Stimulated activated CD4-positive, alpha-beta T cell treated with anti-CD3 and anti-CD28 coated beads, Interleukin-12 subunit alpha, Interleukin-12 subunit beta, amount 100 ng/mL, for 48 hours (primary cell): ENCODE data around the gene PCGF3.
"Not testable (repeated sequence)": the region's sequence is repeated elsewhere in the genome, so short reads cannot be mapped to it uniquely, and the experiment has no call there.

Experiments used
- DNase-seq, 3 donors: peaks; one replicate each; pipeline ENCODE4 v3.0.0-alpha.2; 2020; ENCODE audit warnings: low read depth in 2 of 3, low spot score in 1 of 3

PCGF3 gene

GRCh38 chr4:740011-740410 is 34.4 kb downstream of the PCGF3 start:
- no peak for DNase-seq

DNA sequence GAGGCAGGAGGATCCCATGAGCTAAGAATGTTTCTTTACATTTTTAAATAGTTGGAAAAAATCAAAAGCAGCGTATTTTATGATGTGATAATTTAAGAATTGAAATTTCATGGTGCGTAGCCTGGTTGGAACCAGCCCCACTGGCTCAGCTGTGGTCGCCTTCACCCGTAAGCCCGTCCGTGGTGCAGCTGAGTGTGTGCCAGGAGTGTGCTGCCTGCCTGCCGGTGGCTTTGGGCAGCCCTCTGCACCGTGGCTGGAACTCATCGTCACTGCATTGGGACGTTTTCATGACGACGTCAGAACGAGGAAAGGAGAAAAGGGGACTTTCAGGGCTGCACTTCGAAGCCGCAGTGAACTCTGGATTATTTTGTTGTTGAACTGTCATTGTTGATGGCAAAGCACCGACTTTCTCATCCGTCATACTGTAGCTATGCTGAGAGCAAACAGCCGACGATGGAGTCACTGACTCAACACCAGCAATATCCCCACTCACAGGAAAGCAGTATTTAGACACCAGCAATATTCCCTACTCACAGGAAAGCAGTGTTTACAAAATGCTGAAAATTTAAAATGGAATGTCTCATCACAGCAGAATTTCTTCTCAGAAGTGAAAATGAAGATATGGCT is 35.1 kb downstream of the PCGF3 start:
- DNase-seq: no peak

- no peak for DNase-seq
These were observed 36.6 kb downstream of the PCGF3 start for GRCh38 chr4:742096-742741.

DNA sequence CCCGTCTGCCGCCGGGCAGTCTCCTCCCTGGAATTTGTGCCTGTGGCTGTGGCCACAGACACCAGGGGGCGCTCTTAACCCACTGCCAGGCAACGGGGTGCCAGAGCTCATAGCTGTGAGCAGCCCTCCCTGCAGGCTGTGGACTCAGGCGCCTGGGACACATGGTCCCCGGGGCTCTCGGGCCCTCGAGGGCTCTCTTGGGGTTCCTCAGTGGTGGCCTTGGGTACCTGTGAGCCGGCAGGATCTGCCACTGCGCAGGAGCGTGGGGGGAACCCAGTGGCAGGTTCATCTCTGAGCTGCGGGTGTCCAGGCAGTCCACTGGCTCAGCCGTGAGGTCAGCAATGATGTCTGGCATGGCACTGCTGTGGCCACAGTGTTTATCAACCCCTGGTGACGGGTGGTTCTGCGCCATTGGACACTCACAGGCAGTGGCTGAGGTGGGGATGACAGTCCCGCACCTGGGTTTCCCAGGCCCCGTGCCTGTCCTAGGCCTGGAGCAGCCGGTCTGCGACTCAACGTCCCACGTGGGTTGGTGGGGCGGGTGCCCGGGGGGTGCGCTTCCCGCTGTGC is 37.2 kb downstream of the PCGF3 start:
- DNase-seq: peak; percentile 49 to 77 (median 72)

DNA sequence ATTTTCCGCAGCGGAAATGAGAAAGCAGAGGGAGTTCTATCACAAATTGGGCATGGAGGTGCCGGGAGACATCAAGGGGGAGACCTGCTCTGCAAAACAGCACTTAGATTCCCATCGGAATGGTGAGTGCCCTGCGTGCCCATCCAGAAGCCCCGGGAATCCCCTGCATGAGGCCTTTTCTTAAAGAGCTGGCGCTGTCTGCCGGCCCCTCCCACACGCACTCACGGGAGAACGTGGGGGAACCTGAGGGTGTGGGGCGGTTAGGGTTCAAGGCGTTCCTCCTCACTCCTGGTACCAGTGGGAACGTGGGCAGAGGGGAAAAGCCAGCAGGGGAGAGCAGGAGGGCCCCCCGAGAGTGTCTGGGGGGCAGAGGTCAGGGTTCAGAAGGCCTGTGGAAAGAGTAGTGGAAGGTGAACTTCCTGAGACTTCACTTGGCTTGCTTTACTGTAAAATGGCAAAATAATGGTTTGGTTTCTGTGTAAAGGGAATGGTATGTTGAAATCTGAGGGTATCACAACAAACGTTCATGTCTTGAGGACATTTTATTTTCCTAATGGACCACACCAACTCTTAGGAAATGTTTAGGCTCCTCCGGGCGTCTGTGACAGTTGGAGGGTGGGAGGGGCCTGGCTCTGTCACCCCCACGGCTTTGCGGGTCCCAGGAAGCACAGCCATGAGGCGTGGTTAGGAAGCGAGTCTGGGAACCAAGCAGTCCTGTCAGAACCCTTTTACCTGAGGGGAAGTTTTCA is 38.0 kb downstream of the PCGF3 start:
- DNase-seq: no peak

DNA sequence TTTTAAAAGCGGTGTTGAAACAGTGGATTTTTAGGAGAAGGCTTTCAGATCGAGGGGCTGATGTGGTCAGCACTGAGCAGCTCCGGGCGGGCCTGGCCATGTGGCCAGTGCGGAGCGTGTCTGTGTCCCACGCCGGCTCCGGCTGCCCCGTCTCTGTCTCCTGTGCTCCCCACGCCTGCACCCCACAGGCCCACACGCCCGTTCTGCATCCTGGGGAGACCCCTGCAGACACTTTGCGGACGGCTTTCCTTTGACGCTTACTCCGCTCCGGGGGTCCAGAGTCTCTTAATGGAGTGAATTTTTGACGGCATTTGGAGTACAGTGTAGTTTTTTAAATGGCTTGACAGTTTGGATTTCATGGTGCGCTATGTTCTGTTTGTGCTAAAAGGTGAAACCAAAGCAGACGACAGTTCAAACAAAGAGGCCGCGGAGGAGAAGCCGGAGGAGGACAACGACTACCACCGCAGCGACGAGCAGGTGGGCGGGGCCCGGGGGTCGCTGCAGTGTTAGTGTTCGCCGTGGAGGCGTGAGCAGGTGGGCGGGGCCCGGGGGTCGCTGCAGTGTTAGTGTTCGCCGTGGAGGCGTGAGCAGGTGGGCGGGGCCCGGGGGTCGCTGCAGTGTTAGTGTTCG is 38.7 kb downstream of the PCGF3 start:
- DNase-seq: no peak

DNA sequence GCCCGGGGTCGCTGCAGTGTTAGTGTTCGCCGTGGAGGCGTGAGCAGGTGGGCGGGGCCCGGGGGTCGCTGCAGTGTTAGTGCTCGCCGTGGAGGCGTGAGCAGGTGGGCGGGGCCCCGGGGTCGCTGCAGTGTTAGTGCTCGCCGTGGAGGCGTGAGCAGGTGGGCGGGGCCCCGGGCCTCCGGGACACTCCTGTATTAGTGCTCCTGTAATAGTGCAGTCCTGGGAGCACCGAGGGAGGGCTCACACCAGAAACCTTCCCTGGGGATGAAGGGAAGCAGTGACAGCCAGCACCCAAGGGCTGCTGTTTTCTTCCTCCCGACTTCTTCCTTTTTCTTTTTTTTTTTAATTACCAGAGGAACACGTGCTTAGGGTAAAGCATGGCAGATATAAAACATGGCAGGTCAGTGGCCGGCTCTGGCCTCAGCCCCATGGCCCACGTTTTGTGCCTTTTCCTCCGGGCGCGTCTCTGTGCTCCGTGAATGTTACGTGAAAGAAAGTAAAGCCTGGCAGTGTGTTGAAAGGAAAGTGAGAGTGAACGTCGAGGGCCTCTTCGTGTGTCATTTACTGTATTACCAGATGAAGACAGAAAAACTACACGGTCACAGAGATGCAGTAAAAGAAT is 42.0 kb downstream of the PCGF3 start:
- no peak for DNase-seq

GRCh38 chr4:748461-748860 is 42.8 kb downstream of the PCGF3 start:
- no peak for DNase-seq

- no peak for DNase-seq
These were observed 44.4 kb downstream of the PCGF3 start for GRCh38 chr4:749698-750666.

- DNase-seq: no peak
These were observed 46.0 kb downstream of the PCGF3 start for GRCh38 chr4:751676-752075.

DNA sequence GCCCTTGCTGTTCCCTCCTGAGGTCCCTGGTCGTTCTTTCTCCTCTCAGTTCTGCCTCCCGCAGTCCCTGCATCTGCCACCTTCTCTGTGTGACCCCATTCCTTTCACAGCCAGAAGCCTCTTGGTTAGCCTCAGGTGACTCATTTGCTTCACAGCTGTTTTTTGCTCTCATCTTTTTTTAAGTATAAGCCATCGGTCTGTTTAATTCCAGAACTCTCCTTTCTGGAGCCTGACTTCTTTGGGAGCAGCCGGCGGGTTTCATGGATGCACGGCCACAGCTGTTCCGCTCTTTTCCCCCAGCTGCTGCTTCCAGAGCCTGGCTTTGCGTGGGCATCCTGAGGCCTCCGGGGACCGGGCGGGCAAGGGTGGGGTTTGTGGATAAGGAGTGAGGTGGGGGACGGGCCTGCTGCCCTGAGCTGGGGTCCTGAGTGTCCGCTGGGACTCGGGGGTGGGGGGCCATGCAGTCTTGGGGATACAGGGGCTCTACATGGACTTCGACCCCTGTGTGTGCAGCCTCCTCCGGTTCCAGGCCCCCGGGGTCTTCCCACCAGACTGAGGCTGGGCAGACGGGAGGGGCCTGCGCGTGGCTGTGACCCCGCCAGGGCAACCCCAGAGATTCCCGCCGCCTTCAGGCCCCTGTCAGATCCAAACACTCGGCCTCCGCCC is 46.7 kb downstream of the PCGF3 start:
- no peak for DNase-seq

GRCh38 chr4:753186-753585 is 47.6 kb downstream of the PCGF3 start:
- DNase-seq: not testable (repeated sequence)

DNA sequence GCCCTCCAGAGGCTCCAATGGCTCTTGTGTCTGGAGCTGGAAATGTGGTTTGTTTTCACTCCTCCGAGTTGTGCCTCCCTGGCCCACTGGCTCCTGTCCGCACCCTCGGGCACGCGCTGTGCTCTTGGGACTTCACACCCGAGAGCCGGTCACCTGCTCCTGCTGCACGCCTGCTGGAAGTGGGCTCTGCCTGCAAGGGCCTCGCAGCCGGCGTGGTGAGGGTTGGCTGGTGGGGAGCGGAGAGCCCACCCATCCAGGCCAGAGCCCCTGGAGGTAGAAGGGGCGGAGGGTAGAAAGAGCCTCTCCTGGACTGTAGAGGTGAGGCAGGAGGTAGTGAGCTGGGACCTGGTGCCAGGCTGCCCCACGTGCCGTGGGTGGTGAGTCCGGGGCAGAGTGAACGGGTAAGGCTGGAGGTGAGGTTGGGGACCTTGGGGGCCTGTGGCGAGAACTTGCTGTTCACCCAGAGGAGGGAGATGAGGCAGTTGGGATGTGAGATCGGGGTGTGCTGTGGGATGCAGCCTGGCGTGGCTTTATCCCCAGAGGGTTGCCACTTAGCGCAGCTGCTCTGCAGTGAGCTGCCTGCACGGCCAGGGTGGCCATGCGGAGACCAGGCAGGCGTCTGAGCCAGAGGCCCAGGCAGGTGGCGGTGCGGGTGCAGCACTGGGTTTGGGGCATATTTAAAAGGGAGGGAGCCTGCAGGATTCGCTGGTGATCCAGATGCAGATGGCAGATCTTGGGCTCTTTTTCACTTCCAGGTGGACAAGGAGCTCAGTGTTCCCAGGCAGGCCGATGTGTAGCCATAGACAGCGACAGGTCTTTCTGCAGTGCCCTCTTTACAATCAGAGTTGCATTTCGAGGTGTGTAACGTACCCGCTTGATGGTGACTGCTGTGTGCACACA is 48.8 kb downstream of the PCGF3 start:
- no peak for DNase-seq

GRCh38 chr4:757111-757510 is 51.5 kb downstream of the PCGF3 start:
- no peak for DNase-seq

DNA sequence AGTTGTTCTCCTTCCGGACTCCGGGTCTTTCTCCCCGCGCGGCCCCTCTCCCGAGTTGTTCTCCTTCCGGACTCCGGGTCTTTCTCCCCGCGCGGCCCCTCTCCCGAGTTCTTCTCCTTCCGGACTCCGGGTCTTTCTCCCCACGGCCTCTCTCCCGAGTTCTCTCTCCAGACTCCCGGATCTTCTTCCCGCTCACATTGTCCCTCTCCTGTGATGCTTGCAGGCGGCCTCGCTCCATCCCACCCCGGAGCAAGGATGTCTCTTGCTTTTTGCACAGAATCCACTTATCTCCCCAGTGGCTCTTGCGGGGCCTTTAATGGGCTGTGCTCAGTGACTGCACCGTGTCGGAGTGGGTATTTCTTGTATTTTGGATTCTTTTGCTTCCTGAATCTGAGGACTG is 54.2 kb downstream of the PCGF3 start:
- DNase-seq: not testable (repeated sequence)

DNA sequence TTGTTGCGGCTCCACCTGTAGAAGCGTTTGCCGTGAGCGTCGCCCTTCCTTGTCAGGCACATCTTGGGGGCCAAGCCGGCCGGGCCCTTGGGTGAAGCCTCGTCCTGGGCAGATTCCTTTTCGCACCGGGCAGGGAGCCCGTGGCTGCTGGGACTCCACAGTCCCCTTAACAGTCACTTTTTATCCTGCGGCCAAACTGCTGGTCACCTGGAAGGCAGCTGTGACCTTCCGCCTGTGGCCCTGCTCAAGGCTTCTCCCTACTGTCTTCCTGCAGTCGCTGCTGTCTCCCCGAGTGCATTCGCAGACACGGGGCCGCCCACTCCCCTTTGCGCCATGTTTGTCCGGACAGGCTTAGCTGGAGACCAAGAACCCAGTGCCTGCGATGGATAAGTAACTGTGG is 55.0 kb downstream of the PCGF3 start:
- no peak for DNase-seq

DNA sequence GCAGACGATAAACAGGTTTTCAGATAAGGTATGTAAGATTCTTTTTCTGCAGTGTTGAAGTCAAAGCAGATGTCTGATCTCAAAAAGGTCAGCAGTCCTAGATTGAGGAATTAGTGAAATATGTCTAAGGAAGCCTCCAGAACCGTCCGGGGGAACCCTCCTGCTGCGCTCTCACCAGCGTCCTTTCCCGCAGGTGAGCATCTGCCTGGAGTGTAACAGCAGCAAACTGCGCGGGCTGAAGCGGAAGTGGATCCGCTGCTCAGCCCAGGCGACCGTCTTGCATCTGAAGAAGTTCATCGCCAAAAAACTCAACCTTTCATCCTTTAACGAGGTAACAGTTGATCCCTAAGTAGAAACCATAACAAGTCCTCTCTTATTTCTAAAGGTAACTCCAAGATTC is 55.5 kb downstream of the PCGF3 start:
- no peak for DNase-seq

DNA sequence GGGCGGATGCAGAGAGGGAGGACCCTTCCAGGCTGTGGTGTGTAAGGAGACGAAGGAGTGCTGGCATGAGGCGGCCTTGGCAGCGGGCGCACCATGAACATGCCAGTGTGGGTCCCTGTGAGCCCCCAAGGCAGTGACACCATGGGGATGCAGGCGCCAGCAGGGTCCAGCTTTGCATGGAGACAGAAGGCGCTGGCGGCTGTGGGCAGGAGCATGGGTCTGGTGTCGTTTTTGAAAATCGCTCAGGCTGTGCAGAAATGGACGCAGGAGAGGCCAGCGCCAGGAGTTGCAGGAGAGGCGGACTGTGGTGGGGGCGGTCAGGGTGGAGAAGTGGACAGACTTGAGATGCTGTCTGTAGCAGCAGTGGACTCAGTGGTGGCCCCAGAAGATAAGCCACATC is 56.1 kb downstream of the PCGF3 start:
- no peak for DNase-seq
